ENCODE results near the gene ZNF677. TPM values are rescaled to one million over a fixed set of nuclear protein-coding genes. Genes with fewer than 3 reads are reported as not detected.
"Not testable (repeated sequence)": the region's sequence is repeated elsewhere in the genome, so short reads cannot be mapped to it uniquely, and the experiment has no call there.

The ZNF677 gene
- total RNA-seq, 2 experiments from 2014 or later, result not detected

- H3K36me3 ChIP-seq (ENCODE audit: insufficient read depth, low read length), result no peaks in the 10 kb centered on the region
- no TSS peak for BruUV-seq (replicated peaks)
- H3K27ac ChIP-seq (ENCODE audit: low read depth, low read length, poor library complexity, severe bottlenecking), result no peak overlapping the region
- no peaks in the 10 kb centered on the region for H3K79me2 ChIP-seq (ENCODE audit: insufficient read depth, low read depth, low read length)
- H3K4me1 ChIP-seq (ENCODE audit: insufficient read depth, low read length, poor library complexity, severe bottlenecking), result no peaks in the 10 kb centered on the region
- no peaks in the 10 kb centered on the region for H4K20me1 ChIP-seq (ENCODE audit: insufficient read depth, low read length)
- H3K4me2 ChIP-seq (ENCODE audit: low read length), result no peak overlapping the region
- POLR2A ChIA-PET, result no interaction called here
- TF ChIP-seq EZH2phosphoT487 (IDR thresholded peaks at IDR 0.05; ENCODE audit: borderline replicate concordance, low read depth, low read length), result no peak
- TF ChIP-seq CTCF (conservative IDR thresholded peaks at IDR 0.05; ENCODE audit: low read length), result no peak
- H3K9me2 ChIP-seq (ENCODE audit: insufficient read depth, low read length), result no peaks in the 10 kb centered on the region
- H2AFZ ChIP-seq (ENCODE audit: low read length), result no peak overlapping the region
- H3K9me3 ChIP-seq (ENCODE audit: low read length), result peaks cover 9% of the 10 kb centered on the region; the same call in 1 of the 2 replicates
- peak; percentile 38 for DNase-seq (ENCODE audit: low spot score)
- no peak overlapping the region for H3K4me3 ChIP-seq (ENCODE audit: low read depth, low read length, poor library complexity, severe bottlenecking)
- CTCF ChIA-PET (ENCODE audit: unreplicated experiment), result no interaction called here
- intact Hi-C loops (cut with micrococcal nuclease; ENCODE audit: unreplicated experiment), result no loop called here
Observed at GRCh38 chr19:53246498-53246897, 8.2 kb downstream of the ZNF677 start.

- H3K27ac ChIP-seq (ENCODE audit: low read depth, low read length, poor library complexity, severe bottlenecking), result no peak overlapping the region
- POLR2A ChIA-PET, result no interaction called here
- BruUV-seq (replicated peaks), result no TSS peak
- CTCF ChIA-PET (ENCODE audit: unreplicated experiment), result no interaction called here
- no peaks in the 10 kb centered on the region for H4K20me1 ChIP-seq (ENCODE audit: insufficient read depth, low read length)
- H3K9me2 ChIP-seq (ENCODE audit: insufficient read depth, low read length), result no peaks in the 10 kb centered on the region
- H3K36me3 ChIP-seq (ENCODE audit: insufficient read depth, low read length), result no peaks in the 10 kb centered on the region
- H3K4me2 ChIP-seq (ENCODE audit: low read length), result no peak overlapping the region
- no peak overlapping the region for H3K4me3 ChIP-seq (ENCODE audit: low read depth, low read length, poor library complexity, severe bottlenecking)
- no peaks in the 10 kb centered on the region for H3K79me2 ChIP-seq (ENCODE audit: insufficient read depth, low read depth, low read length)
- no peak overlapping the region for H2AFZ ChIP-seq (ENCODE audit: low read length)
- H3K9me3 ChIP-seq (ENCODE audit: low read length), result peaks cover 44% of the 10 kb centered on the region
- DNase-seq (ENCODE audit: low spot score), result no peak
- H3K4me1 ChIP-seq (ENCODE audit: insufficient read depth, low read length, poor library complexity, severe bottlenecking), result no peaks in the 10 kb centered on the region
- TF ChIP-seq CTCF (conservative IDR thresholded peaks at IDR 0.05; ENCODE audit: low read length) (no peak), EZH2phosphoT487 (IDR thresholded peaks at IDR 0.05; ENCODE audit: borderline replicate concordance, low read depth, low read length) (no peak)
- intact Hi-C loops (cut with micrococcal nuclease; ENCODE audit: unreplicated experiment), result no loop called here
Observed at GRCh38 chr19:53237114-53237777, 17.4 kb downstream of the ZNF677 start.

GRCh38 chr19:53224606-53225005, 30.1 kb downstream of the ZNF677 start:
- Histone ChIP-seq H3K9me3 (ENCODE audit: low read length) (no peaks in the 10 kb centered on the region), H3K36me3 (ENCODE audit: insufficient read depth, low read length) (no peaks in the 10 kb centered on the region), H3K79me2 (ENCODE audit: insufficient read depth, low read depth, low read length) (no peaks in the 10 kb centered on the region), H3K4me1 (ENCODE audit: insufficient read depth, low read length, poor library complexity, severe bottlenecking) (no peaks in the 10 kb centered on the region), H3K4me2 (ENCODE audit: low read length) (no peak overlapping the region), H2AFZ (ENCODE audit: low read length) (no peak overlapping the region), H4K20me1 (ENCODE audit: insufficient read depth, low read length) (no peaks in the 10 kb centered on the region), H3K9me2 (ENCODE audit: insufficient read depth, low read length) (no peaks in the 10 kb centered on the region), H3K4me3 (ENCODE audit: low read depth, low read length, poor library complexity, severe bottlenecking) (no peak overlapping the region), H3K27ac (ENCODE audit: low read depth, low read length, poor library complexity, severe bottlenecking) (no peak overlapping the region)
- DNase-seq (ENCODE audit: low spot score), result no peak
- no TSS peak for BruUV-seq (replicated peaks)
- intact Hi-C loops (cut with micrococcal nuclease; ENCODE audit: unreplicated experiment), result no loop called here
- TF ChIP-seq CTCF (conservative IDR thresholded peaks at IDR 0.05; ENCODE audit: low read length), result no peak
- TF ChIP-seq EZH2phosphoT487 (IDR thresholded peaks at IDR 0.05; ENCODE audit: borderline replicate concordance, low read depth, low read length), result no peak
- CTCF ChIA-PET (ENCODE audit: unreplicated experiment), result no interaction called here
- POLR2A ChIA-PET, result interaction anchor here (0.6 kb wide), 1 partner anchor 21 kb away, joined by 3 read pairs; no protein-coding TSS in a partner anchor

- intact Hi-C loops (cut with micrococcal nuclease; ENCODE audit: unreplicated experiment); DNase-seq (ENCODE audit: low spot score); H3K36me3 ChIP-seq (ENCODE audit: insufficient read depth, low read length); H3K4me1 ChIP-seq (ENCODE audit: insufficient read depth, low read length, poor library complexity, severe bottlenecking); BruUV-seq (replicated peaks); POLR2A ChIA-PET; H3K79me2 ChIP-seq (ENCODE audit: insufficient read depth, low read depth, low read length); H3K4me3 ChIP-seq (ENCODE audit: low read depth, low read length, poor library complexity, severe bottlenecking); CTCF ChIA-PET (ENCODE audit: unreplicated experiment); H3K9me3 ChIP-seq (ENCODE audit: low read length); H2AFZ ChIP-seq (ENCODE audit: low read length); H3K27ac ChIP-seq (ENCODE audit: low read depth, low read length, poor library complexity, severe bottlenecking); H3K9me2 ChIP-seq (ENCODE audit: insufficient read depth, low read length); H4K20me1 ChIP-seq (ENCODE audit: insufficient read depth, low read length); H3K4me2 ChIP-seq (ENCODE audit: low read length): not testable (repeated sequence)
Observed at GRCh38 chr19:53222716-53223115, 32.0 kb downstream of the ZNF677 start.
